H9 (cell line): ENCODE results near the gene SLC25A18. TPM values are rescaled to one million over a fixed set of nuclear protein-coding genes. Genes with fewer than 3 reads are reported as not detected.

Experiments used
- DNase-seq: peaks from one replicate; pipeline ENCODE4 v3.0.0-alpha.2; 2017
- H2AFZ ChIP-seq: one replicate; pipeline ENCODE4 v1.6.1; 2013; ENCODE audit warnings: mild to moderate bottlenecking, low read length, control low read depth, moderate library complexity
- H2AK5ac ChIP-seq: 2 replicates; pipeline ENCODE4 v1.6.1; 2013; ENCODE audit warnings: low read length, control low read depth, mixed read lengths; ENCODE audit not compliant: insufficient read length
- H2BK120ac ChIP-seq: one replicate; pipeline ENCODE4 v1.6.1; 2013; ENCODE audit warnings: low read depth, mild to moderate bottlenecking, low read length, control low read depth, inconsistent platforms; ENCODE audit not compliant: poor library complexity, severe bottlenecking
- H2BK12ac ChIP-seq: 2 replicates; pipeline ENCODE4 v1.6.1; 2013; ENCODE audit warnings: low read length, control low read depth, mixed read lengths, low read depth; ENCODE audit not compliant: insufficient read length
- H2BK15ac ChIP-seq: 2 replicates; pipeline ENCODE4 v1.6.1; 2013; ENCODE audit warnings: low read depth, low read length, control low read depth
- H2BK20ac ChIP-seq: one replicate; pipeline ENCODE4 v1.6.1; 2013; ENCODE audit warnings: low read depth, mild to moderate bottlenecking, low read length, control low read depth, inconsistent platforms; ENCODE audit not compliant: poor library complexity, severe bottlenecking
- H2BK5ac ChIP-seq: 2 replicates; pipeline ENCODE4 v1.6.1; 2013; ENCODE audit warnings: low read length, control low read depth, mixed read lengths; ENCODE audit not compliant: insufficient read length
- H3K14ac ChIP-seq: 2 replicates; pipeline ENCODE4 v1.6.1; 2013; ENCODE audit warnings: low read length, control low read depth; ENCODE audit not compliant: insufficient read depth
- H3K18ac ChIP-seq: 2 replicates; pipeline ENCODE4 v1.6.1; 2013; ENCODE audit warnings: low read depth, mild to moderate bottlenecking, mixed read lengths, low read length, control low read depth; ENCODE audit not compliant: insufficient read length
- H3K23ac ChIP-seq: 2 replicates; pipeline ENCODE4 v1.6.1; 2013; ENCODE audit warnings: low read length, control low read depth, mixed read lengths, low read depth; ENCODE audit not compliant: insufficient read length
- H3K23me2 ChIP-seq: 2 replicates; pipeline ENCODE4 v1.6.1; 2013; ENCODE audit warnings: low read depth, mild to moderate bottlenecking, mixed read lengths, low read length, control low read depth; ENCODE audit not compliant: insufficient read length, poor library complexity, severe bottlenecking
- H3K27ac ChIP-seq: 2 replicates; pipeline ENCODE4 v1.5.1; 2013; ENCODE audit warnings: low read length, control low read depth, mixed read lengths, low read depth; ENCODE audit not compliant: insufficient read length
- H3K27me3 ChIP-seq: 2 replicates; pipeline ENCODE4 v1.6.1; 2013; ENCODE audit warnings: low read length, control low read depth, inconsistent platforms; ENCODE audit not compliant: insufficient read depth
- H3K4ac ChIP-seq: 2 replicates; pipeline ENCODE4 v1.6.1; 2013; ENCODE audit warnings: low read depth, mild to moderate bottlenecking, control low read depth, inconsistent platforms, low read length, moderate library complexity
- H3K4me1 ChIP-seq: 2 replicates; pipeline ENCODE4 v1.6.1; 2013; ENCODE audit warnings: low read length, control low read depth, inconsistent platforms; ENCODE audit not compliant: insufficient read depth
- H3K4me2 ChIP-seq: 2 replicates; pipeline ENCODE4 v1.6.1; 2013; ENCODE audit warnings: low read length, control low read depth, mixed read lengths; ENCODE audit not compliant: insufficient read length, insufficient read depth
- H3K56ac ChIP-seq: 2 replicates; pipeline ENCODE4 v1.6.1; 2013; ENCODE audit warnings: low read depth, mild to moderate bottlenecking, mixed read lengths, low read length, control low read depth; ENCODE audit not compliant: insufficient read length
- H3K79me1 ChIP-seq: 2 replicates; pipeline ENCODE4 v1.6.1; 2013; ENCODE audit warnings: low read depth, mild to moderate bottlenecking, moderate library complexity, low read length, control low read depth, inconsistent platforms; ENCODE audit not compliant: insufficient read depth, poor library complexity, severe bottlenecking
- H3K79me2 ChIP-seq: 2 replicates; pipeline ENCODE4 v1.6.1; 2013; ENCODE audit warnings: low read length, control low read depth, inconsistent platforms; ENCODE audit not compliant: insufficient read depth
- H3K9ac ChIP-seq: 2 replicates; pipeline ENCODE4 v1.6.1; 2013; ENCODE audit warnings: low read length, control low read depth, mixed read lengths; ENCODE audit not compliant: insufficient read length; ENCODE audit errors: extremely low read depth
- H3K9me3 ChIP-seq: one replicate; pipeline ENCODE4 v1.6.1; 2013; ENCODE audit warnings: low read depth, low read length, inconsistent platforms; ENCODE audit not compliant: control insufficient read depth
- H3T11ph ChIP-seq: one replicate; pipeline ENCODE4 v1.6.1; 2013; ENCODE audit warnings: mild to moderate bottlenecking, low read length, control low read depth, inconsistent platforms
- H4K20me1 ChIP-seq: one replicate; pipeline ENCODE4 v1.6.1; 2013; ENCODE audit not compliant: control insufficient read depth, insufficient read length, insufficient read depth
- H4K5ac ChIP-seq: 2 replicates; pipeline ENCODE4 v1.6.1; 2013; ENCODE audit warnings: low read depth, mild to moderate bottlenecking, mixed read lengths, low read length, control low read depth; ENCODE audit not compliant: insufficient read length
- H4K8ac ChIP-seq: replicated peaks from 2 replicates; pipeline ENCODE4 v1.6.1; 2013; ENCODE audit warnings: low read length, control low read depth, mixed read lengths, low read depth; ENCODE audit not compliant: insufficient read length
- H4K91ac ChIP-seq: 2 replicates; pipeline ENCODE4 v1.6.1; 2013; ENCODE audit warnings: low read depth, mild to moderate bottlenecking, moderate library complexity, mixed read lengths, low read length, control low read depth; ENCODE audit not compliant: insufficient read length
- H3K27ac Mint-ChIP-seq, 3 experiments: 2 replicates in 2 of 3; 3 replicates in 1 of 3; pipeline ENCODE4 v1.8.0; 2020 to 2021; ENCODE audit warnings: mixed read lengths in 3 of 3, mild to moderate bottlenecking in 1 of 3, moderate library complexity in 1 of 3
- H3K27me3 Mint-ChIP-seq: 2 replicates; pipeline ENCODE4 v1.8.0; 2021; ENCODE audit warnings: low read depth, mild to moderate bottlenecking, moderate library complexity, mixed read lengths
- H3K36me3 Mint-ChIP-seq, 3 experiments: 2 replicates in 2 of 3; 3 replicates in 1 of 3; pipeline ENCODE4 v1.8.0; 2020 to 2021; ENCODE audit warnings: low read depth in 3 of 3, mixed read lengths in 3 of 3; ENCODE audit not compliant: insufficient read depth in 1 of 3
- H3K4me1 Mint-ChIP-seq, 2 experiments: 2 replicates each; pipeline ENCODE4 v1.8.0; 2020; ENCODE audit warnings: mixed read lengths in 2 of 2
- H3K4me3 Mint-ChIP-seq, 2 experiments: 2 replicates in 1 of 2; 3 replicates in 1 of 2; pipeline ENCODE4 v1.8.0; 2020 to 2021; ENCODE audit warnings: mild to moderate bottlenecking in 2 of 2, mixed read lengths in 2 of 2, moderate library complexity in 1 of 2
- H3K9me3 Mint-ChIP-seq, 2 experiments: 2 replicates in 1 of 2; 3 replicates in 1 of 2; pipeline ENCODE4 v1.8.0; 2020; ENCODE audit warnings: mild to moderate bottlenecking in 2 of 2, mixed read lengths in 2 of 2, moderate library complexity in 1 of 2
- CTCF ChIP-seq: fragments of 200-600 bp; sonication (generic); conservative IDR thresholded peaks from 3 replicates; pipeline ENCODE4 v1.8.0; 2021; ENCODE audit warnings: antibody characterized with exemption, mild to moderate bottlenecking
- WGBS: extraction: QIAGEN DNeasy Blood & Tissue Kit; methylation state at CpG from one replicate; pipeline ENCODE4 v1.1.7; 2013; ENCODE audit warnings: missing lambda C conversion rate, low lambda C conversion rate, mixed read lengths; ENCODE audit not compliant: insufficient read length; ENCODE audit errors: extremely low coverage; 5-methylcytosine and 5-hydroxymethylcytosine counted together
- total RNA-seq: library from RNA; stranded (reverse); gene quantifications from 2 replicates; pipeline ENCODE4 v1.2.1, GENCODE V29; 2021

Gene SLC25A18
- total RNA-seq, 1 experiment from 2014 or later: 2.3 TPM

- H3K79me1 ChIP-seq: no peaks in the 10 kb centered on the region
- no peak overlapping the region for H2AK5ac ChIP-seq
- no peak overlapping the region for H4K8ac ChIP-seq
- no peak overlapping the region for H3K9ac ChIP-seq
- H3K23ac ChIP-seq: no peak overlapping the region
- peaks cover 16% of the 10 kb centered on the region for H3K4me1 ChIP-seq
- no peak overlapping the region for H3K56ac ChIP-seq
- no peaks in the 10 kb centered on the region for H3K27me3 ChIP-seq
- DNase-seq: no peak
- H2BK15ac ChIP-seq: no peak overlapping the region
- Mint-ChIP-seq H3K4me3 (no peak overlapping the region), H3K36me3 (peaks cover 0 to 9% (median 3%) of the 10 kb centered on the region in 3 experiments; a peak in 3 of 7 replicates), H3K27ac (peak overlapping the region in 2 of 3 experiments; percentile 42 to 85; a peak in 4 of 7 replicates), H3K9me3 (0 out of 5 replicates have a peak, but pooled peaks cover 0 to 3% of the 10 kb centered on the region in 2 experiments), H3K27me3 (no peaks in the 10 kb centered on the region; the same call in none of the 2 replicates), H3K4me1 (peaks cover 44 to 49% of the 10 kb centered on the region in 2 experiments)
- no peak overlapping the region for H3K14ac ChIP-seq
- H2BK5ac ChIP-seq: no peak overlapping the region
- no peak overlapping the region for H2BK12ac ChIP-seq
- no peak overlapping the region for H3K27ac ChIP-seq
- H2BK120ac ChIP-seq: no peak overlapping the region
- no peaks in the 10 kb centered on the region for H4K20me1 ChIP-seq
- no peak overlapping the region for H4K91ac ChIP-seq
- H4K5ac ChIP-seq: no peak overlapping the region
- H2AFZ ChIP-seq: no peak overlapping the region
- H3K18ac ChIP-seq: no peak overlapping the region
- no peaks in the 10 kb centered on the region for H3K79me2 ChIP-seq
- TF ChIP-seq CTCF: no peak
- WGBS: no CpG with 5 or more reads among the region's 10 CpGs
- H3K23me2 ChIP-seq: no peaks in the 10 kb centered on the region
- H3T11ph ChIP-seq: no peak overlapping the region
- no peak overlapping the region for H2BK20ac ChIP-seq
- no peaks in the 10 kb centered on the region for H3K9me3 ChIP-seq
- no peak overlapping the region for H3K4ac ChIP-seq
- H3K4me2 ChIP-seq: no peak overlapping the region
These were observed 3.5 kb downstream of the SLC25A18 start for GRCh38 chr22:17566776-17567175.
